ENCODE measurements around the gene LTO1. TPM values are rescaled to one million over a fixed set of nuclear protein-coding genes. Genes with fewer than 3 reads are reported as not detected.

Gene LTO1
- total RNA-seq, 1 donor from 2014 or later = 27.6 TPM

DNA sequence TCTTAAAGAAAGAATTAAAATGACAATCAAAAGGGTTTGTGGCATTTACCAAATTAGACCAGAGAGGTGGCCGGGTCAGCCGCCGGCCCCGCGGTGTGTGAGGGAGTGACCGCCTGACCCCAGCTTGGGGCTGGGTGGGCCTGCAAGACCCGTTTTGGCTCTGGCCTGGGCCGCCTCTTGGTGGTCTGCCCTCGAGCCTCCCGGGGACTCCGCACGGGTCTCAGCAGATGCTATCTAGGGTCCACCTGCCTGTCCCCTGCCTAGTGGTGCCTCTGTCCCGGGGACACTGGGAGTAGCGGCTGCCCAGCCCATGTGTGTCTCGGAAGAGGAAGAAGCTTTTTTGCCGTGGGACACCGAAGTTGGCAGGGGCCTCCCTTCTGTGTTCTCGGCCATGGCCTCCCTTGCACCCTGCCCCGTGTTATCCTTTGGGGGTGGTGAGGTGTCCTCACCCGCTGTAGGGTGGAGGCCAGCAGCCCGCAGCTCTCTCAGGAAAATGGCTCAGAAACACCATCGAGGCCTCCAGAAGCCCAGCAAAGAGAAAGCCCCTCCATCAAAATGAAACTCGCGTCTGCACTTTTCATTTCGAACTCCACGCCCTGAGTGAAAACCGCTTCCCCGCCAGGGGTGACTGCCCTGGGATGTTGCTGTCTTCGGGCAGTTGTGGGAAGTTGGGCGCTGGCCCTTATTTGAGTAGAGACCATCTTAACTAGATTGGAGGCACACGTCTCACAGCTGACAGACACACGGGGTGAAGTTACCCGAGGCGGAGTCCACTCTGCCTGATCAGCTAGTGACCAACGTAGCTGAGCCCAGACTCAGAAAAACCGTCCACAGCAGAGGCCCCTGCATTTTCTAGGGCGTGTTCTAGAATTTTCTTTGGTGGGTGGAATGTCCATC, 26.2 kb downstream of the LTO1 start:
- intact Hi-C loops (cut with micrococcal nuclease) = loop anchor here (10.0 kb wide), 1 partner anchor 56 kb away; the partner anchor contains the start of gene FGF19

GRCh38 chr11:69647761-69648497, 27.2 kb downstream of the LTO1 start:
- intact Hi-C loops (cut with micrococcal nuclease) = loop anchor here (10.0 kb wide), 1 partner anchor 57 kb away; the partner anchor contains the start of gene FGF19

- intact Hi-C loops (cut with micrococcal nuclease) = loop anchor here (10.0 kb wide), 1 partner anchor 57 kb away; the partner anchor contains the start of gene FGF19
Observed at GRCh38 chr11:69647390-69647748, 27.8 kb downstream of the LTO1 start.

DNA sequence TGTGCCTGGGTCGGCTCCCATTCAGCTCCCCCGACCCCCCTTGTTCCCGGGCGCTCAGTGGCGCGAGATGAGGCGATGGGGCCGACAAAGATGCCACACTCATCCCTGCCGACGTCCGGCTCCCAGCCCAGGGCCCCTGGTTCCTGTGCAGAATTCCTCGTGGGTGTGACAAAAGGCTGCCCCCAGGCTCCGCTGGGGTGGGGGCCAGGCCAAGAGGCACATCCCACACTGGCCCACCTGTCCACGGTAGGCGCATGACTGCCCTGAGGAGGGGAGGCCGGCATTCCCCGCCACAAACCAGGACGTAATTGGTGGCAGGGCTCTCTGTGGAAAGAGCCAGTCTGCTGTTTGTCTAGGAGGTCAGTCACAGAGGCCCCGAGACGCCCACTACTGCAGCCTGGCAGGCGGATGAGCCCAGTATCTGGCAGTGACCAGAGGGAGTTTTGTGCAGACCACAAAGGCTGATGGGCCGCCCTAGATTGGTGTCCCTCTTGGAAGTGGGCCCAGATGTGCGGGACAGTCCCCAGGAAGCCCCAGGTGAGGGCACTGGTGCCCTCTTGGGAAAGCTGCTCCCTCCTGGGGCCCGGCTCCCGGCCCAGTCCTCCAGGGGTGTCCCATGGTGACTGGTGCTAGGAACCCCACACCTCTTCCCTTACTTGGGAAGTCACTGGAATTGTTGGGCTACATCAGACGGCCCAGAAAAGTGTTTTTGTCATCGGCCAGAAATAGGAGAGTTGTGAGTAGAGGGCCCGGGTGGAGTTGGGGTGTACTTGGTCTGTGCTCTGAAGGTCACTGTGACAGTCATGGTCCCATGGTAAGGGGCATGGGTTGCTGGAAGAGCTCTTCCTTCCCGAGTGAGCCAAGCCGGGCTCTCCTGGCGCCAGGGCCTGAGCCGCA, 28.4 kb downstream of the LTO1 start:
- intact Hi-C loops (cut with micrococcal nuclease) = loop anchor here (10.0 kb wide), 1 partner anchor 58 kb away; the partner anchor contains the start of gene FGF19

DNA sequence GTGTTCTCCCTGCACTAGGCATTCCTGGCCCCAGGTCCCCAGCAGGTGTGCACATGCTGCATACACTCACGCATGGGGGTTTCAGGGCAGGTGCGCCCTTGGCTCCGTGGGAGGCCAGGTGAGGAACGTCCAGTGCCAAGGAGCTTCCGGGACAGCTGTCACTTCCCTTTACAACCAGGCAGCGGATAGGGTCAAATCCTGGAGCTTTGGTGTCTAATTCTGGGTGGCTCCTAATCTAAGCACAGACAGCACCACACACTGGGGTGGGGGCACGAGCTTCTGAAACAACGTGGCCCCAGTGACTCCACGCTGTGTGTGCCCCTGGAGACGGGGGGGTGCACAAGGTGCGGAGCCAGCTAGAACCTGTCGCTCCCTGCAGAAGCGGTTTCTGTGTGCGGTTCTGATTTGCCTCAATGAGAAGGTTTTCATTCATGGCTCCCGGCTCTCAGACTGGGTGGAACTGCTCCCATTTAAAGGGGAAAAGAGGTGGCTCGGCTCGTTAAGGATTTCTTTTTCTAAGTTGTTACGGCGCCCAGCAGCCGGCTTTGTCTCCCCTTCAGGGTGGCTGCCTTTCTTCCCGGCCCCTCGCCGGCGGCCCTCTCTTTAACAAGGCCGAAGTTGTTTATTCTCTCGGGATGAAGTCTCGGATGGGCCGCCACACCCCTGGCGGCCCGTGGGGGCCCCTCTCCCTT, 29.2 kb downstream of the LTO1 start:
- intact Hi-C loops (cut with micrococcal nuclease) = loop anchor here (10.0 kb wide), 1 partner anchor 59 kb away; the partner anchor contains the start of gene FGF19

DNA sequence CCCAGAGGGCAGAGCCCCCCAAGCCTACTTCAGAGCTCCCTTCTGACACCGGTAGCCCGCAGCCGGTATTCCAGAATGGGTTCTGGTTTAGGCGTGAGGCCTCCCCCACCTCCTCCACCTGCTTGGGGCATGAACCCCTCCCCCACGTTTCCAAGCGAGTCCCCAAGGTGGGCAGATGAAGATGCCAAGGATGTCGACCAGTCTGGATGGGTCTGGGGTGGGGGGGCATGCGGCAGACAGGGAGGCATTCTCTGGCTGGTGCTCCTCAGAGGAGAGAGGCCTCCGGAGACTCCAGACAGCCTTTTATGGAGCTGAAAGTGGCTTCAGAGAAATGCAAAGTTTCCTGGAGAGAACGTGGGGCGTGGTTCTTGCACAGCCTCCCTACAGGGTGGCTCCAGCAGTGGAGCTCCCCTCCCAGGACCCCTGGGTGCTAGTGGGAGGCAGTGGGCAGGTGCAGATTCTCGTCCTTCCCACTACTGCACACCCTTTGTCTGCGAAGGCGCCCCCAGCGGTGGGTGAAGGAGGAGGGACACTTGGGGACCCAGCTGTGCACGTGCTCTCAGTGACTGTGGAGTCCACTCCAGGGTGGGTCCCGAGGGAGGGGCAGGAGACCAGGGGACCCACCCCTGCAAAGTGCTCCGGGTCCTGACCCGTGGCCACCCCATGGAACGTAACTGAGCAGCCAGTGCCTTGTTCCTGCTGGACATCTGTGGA, 30.0 kb downstream of the LTO1 start:
- intact Hi-C loops (cut with micrococcal nuclease) = loop anchor here (10.0 kb wide), 1 partner anchor 60 kb away; the partner anchor contains the start of gene FGF19

- intact Hi-C loops (cut with micrococcal nuclease) = loop anchor here (10.0 kb wide), 1 partner anchor 60 kb away; the partner anchor contains the start of gene FGF19
Observed at GRCh38 chr11:69644071-69644961, 30.8 kb downstream of the LTO1 start.

DNA sequence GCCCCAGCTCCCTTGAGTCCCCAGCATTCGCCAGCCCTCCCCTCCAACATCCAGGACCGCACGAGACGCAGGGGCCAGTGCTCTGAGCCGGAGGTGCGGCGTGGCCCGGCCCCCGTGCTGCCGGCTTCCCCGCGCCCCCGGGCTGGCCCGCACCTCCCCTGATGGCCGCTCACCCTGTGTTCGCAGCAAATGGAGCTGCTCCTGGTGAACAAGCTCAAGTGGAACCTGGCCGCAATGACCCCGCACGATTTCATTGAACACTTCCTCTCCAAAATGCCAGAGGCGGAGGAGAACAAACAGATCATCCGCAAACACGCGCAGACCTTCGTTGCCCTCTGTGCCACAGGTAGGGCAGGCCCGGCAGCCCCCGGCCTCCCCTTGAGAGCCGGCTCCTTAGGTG, 31.5 kb downstream of the LTO1 start:
- intact Hi-C loops (cut with micrococcal nuclease) = loop anchor here (1.0 to 10.0 kb wide), 3 partner anchors 61 to 542 kb away; partner anchors contain the start of gene FGF19

DNA sequence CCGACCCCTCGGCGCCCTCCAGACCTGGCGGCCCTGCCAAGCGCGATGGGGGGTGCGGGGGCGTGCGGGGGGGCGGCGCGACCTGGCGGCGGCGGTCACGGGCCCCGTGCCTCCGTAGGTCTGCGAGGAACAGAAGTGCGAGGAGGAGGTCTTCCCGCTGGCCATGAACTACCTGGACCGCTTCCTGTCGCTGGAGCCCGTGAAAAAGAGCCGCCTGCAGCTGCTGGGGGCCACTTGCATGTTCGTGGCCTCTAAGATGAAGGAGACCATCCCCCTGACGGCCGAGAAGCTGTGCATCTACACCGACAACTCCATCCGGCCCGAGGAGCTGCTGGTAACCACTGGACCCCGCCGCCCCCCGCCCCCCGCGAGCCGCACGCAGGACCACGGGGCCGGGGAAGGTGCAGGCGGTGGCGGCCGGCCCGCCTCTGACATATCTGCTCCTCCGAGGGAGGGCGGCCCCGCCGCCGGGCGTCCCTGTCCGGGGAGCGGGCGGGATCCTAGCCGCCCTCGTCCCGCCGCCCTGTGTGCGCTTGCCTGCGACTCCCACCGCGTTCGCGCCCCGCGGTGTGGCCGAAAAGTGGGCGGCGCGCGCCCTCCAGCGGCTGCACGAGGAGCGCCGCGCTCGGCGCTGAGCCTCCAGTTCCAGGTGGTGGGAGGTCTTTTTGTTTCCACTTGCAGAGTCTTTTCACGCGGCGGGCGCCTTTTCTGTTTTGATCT, 32.1 kb downstream of the LTO1 start:
- intact Hi-C loops (cut with micrococcal nuclease) = loop anchor here (1.0 to 10.0 kb wide), 3 partner anchors 62 to 542 kb away; partner anchors contain the start of gene FGF19

DNA sequence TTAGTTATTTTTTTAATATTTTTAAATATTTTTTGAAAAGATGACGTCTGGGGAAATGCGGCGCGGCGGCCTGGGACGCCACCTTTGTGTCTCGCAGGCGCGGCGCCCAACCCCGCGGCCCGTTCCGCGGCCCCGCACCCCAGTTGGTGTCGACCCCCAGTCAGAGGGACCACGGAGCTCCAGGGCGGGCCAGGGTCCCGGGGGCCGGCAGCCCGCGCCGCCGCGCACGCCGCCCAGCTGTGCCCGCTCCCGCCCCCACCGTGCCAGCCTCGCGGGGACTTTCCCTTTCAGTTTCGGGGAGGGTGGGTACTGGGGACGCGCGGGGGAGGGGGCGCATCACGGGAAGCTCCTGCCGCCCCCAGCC, 32.6 kb downstream of the LTO1 start:
- intact Hi-C loops (cut with micrococcal nuclease) = loop anchor here (10.0 kb wide), 1 partner anchor 62 kb away; the partner anchor contains the start of gene FGF19

- intact Hi-C loops (cut with micrococcal nuclease) = loop anchor here (10.0 kb wide), 1 partner anchor 63 kb away; the partner anchor contains the start of gene FGF19
Observed at GRCh38 chr11:69641681-69642548, 33.2 kb downstream of the LTO1 start.

DNA sequence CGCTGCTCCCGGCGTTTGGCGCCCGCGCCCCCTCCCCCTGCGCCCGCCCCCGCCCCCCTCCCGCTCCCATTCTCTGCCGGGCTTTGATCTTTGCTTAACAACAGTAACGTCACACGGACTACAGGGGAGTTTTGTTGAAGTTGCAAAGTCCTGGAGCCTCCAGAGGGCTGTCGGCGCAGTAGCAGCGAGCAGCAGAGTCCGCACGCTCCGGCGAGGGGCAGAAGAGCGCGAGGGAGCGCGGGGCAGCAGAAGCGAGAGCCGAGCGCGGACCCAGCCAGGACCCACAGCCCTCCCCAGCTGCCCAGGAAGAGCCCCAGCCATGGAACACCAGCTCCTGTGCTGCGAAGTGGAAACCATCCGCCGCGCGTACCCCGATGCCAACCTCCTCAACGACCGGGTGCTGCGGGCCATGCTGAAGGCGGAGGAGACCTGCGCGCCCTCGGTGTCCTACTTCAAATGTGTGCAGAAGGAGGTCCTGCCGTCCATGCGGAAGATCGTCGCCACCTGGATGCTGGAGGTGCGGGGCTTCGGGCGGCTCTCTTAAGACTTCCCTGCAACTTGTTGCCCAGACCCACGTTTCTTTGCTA, 34.1 kb downstream of the LTO1 start, which contains the start of gene CCND1:
CCND1 (plus strand) TSS at position 162 of the 587 bp plus-strand sequence; CDS start at position 320, 158 bp downstream.
- intact Hi-C loops (cut with micrococcal nuclease) = loop anchor here (10.0 kb wide), 1 partner anchor 64 kb away; the partner anchor contains the start of gene FGF19

- intact Hi-C loops (cut with micrococcal nuclease) = loop anchor here (10.0 kb wide), 1 partner anchor 64 kb away; the partner anchor contains the start of gene FGF19
Observed at GRCh38 chr11:69640260-69640994, 34.7 kb downstream of the LTO1 start.

DNA sequence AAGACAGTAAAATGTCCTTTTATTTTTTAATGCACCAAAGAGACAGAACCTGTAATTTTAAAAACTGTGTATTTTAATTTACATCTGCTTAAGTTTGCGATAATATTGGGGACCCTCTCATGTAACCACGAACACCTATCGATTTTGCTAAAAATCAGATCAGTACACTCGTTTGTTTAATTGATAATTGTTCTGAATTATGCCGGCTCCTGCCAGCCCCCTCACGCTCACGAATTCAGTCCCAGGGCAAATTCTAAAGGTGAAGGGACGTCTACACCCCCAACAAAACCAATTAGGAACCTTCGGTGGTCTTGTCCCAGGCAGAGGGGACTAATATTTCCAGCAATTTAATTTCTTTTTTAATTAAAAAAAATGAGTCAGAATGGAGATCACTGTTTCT, 35.3 kb downstream of the LTO1 start:
- intact Hi-C loops (cut with micrococcal nuclease) = loop anchor here (5.0 to 10.0 kb wide), 2 partner anchors 65 to 177 kb away; partner anchors contain the start of genes FGF19 and FGF3
